ENCODE results near the gene PDE4B.

Gene PDE4B

GRCh38 chr1:66262208-66262963 lies 469.7 kb downstream of the PDE4B start:
- peak; percentile 67 for DNase-seq (ENCODE audit: low read depth)

DNA sequence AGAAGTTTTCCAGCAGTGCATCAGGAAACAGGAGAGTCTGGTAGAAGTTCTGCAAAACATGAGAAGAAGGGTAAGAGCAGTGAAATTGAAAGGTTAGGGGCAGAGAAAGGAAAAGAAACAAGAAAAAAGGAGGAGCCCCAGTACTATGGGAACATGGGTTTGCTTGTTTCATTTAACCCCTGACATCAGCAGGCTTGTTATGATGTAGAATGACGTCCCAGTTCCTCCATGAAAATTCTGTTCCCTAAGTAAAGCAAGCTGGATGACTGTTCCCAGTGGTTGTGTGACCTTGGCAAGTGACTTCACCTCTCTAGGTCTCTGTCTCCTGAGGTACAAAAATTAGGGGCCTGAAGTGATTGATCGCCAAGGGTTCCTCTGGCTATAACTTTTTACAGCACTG lies 472.6 kb downstream of the PDE4B start:
- DNase-seq (ENCODE audit: low read depth): no peak

GRCh38 chr1:66265796-66266195 lies 473.1 kb downstream of the PDE4B start:
- no peak for DNase-seq (ENCODE audit: low read depth)

- DNase-seq (ENCODE audit: low read depth): no peak
These were observed 473.7 kb downstream of the PDE4B start for GRCh38 chr1:66266350-66266749.

GRCh38 chr1:66266756-66267155 lies 474.1 kb downstream of the PDE4B start:
- DNase-seq (ENCODE audit: low read depth): no peak

GRCh38 chr1:66267201-66267940 lies 474.7 kb downstream of the PDE4B start:
- no peak for DNase-seq (ENCODE audit: low read depth)

GRCh38 chr1:66269222-66269621 lies 476.5 kb downstream of the PDE4B start:
- DNase-seq (ENCODE audit: low read depth): no peak

DNA sequence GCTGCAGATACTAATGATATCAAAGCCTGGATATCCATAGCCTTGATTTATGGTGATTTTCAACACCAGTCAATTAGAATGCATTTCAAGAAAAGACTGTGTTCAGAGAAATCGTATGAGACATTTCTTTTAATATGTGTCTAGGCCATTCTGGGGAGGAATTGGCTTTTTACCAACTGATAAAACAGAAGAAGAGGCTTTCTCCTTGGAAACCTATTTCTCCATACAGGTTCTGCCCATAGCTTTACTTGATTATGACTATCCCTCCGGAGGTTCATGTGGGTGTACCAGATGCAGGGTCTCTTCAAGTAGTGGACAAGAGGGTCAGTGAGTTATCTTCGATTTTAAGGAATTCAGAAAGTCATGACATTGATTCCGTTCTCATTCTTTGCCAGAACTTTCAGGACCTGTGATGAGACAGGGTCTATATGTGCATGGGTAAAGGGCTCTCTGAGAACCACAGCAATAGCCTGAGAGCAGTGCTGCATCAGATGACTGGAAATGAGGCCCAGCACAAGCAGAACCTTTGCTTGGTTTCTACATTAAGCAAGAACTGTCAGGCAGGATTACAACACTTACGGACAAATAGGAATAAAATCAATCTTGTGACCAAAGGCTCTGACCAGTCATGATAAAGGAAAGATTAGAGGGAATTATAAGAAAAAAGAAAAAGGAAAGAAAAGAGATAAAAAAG lies 477.6 kb downstream of the PDE4B start:
- DNase-seq (ENCODE audit: low read depth): no peak

- DNase-seq (ENCODE audit: low read depth): peak; percentile 98
These were observed 478.7 kb downstream of the PDE4B start for GRCh38 chr1:66271216-66271903.

DNA sequence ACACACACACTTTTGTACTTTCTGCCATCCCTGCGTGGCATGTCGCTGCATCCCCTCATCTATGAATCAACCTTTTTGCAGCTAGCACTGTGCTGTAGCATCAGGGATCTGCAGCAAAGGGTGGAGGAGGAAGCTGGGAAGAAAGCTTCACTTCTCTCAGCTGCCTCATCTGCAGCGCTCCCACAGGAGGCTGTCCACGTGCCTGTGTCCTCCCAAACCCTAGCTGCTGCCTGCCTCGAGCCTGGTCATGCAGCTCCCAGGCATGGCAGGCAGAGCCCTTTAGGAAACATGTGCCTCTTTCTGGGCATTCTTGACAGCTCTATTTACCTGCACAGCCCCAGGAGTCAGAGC lies 479.2 kb downstream of the PDE4B start:
- peak; percentile 56 for DNase-seq (ENCODE audit: low read depth)

GRCh38 chr1:66273656-66274055 lies 481.0 kb downstream of the PDE4B start:
- DNase-seq (ENCODE audit: low read depth): no peak

- no peak for DNase-seq (ENCODE audit: low read depth)
These were observed 481.9 kb downstream of the PDE4B start for GRCh38 chr1:66274634-66275033.

- no peak for DNase-seq (ENCODE audit: low read depth)
These were observed 482.4 kb downstream of the PDE4B start for GRCh38 chr1:66275083-66275482.

GRCh38 chr1:66275601-66276023 lies 482.9 kb downstream of the PDE4B start:
- DNase-seq (ENCODE audit: low read depth): no peak

DNA sequence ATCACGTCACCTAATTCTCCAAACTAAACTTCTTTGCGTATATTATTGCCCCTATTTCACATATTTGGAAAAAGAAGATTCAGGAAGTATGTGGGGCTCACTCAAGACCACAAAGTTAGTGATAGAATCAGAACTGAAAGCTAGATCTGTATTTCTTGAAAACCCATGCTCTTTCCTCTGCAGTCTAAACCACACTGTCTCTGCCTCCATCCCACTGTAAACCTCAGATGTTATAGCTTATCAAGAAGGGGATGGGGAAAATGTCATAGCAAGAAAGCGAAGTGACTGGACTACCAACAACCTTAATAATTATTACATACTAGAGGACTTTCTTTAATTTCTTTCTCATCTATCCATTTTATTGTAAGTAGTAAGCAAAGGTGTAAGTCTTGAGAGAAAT lies 483.5 kb downstream of the PDE4B start:
- no peak for DNase-seq (ENCODE audit: low read depth)

DNA sequence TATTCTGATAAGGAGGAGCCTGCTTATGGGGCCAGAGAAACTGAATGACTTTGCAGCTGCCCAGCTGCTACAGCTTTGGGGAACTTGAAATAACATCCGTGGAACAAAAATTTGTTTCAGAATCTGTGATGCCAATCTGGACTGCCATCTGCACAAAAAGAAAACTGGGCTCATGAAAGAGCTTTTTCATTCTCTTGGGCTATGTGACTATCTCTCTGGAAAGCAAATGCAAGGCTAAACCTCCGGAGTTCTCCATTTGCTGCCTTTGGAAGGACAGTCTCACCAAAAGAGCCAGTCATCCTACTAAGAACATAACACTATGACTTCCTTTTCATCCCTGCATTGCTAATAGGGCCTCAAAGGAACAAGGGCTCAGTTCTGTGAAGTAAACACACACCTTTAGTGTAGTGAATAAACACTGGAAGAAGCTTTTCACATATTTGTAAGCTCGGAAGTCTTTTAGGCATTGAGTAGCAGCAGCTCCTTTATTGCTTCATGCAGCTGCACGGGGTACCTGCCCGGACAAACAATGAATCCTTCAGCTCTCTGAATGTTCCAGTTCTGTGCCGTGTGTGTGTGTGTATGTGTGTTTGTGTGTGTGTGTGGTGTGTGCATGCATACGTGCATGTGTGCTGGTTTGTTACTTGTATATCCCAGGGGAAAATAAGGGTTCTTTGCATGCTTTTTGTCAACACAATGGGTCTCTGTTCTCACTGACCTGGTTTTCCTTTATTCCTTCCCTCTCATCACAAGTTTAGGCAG lies 485.7 kb downstream of the PDE4B start:
- DNase-seq (ENCODE audit: low read depth): no peak

GRCh38 chr1:66281808-66282207 lies 489.1 kb downstream of the PDE4B start:
- no peak for DNase-seq (ENCODE audit: low read depth)

DNA sequence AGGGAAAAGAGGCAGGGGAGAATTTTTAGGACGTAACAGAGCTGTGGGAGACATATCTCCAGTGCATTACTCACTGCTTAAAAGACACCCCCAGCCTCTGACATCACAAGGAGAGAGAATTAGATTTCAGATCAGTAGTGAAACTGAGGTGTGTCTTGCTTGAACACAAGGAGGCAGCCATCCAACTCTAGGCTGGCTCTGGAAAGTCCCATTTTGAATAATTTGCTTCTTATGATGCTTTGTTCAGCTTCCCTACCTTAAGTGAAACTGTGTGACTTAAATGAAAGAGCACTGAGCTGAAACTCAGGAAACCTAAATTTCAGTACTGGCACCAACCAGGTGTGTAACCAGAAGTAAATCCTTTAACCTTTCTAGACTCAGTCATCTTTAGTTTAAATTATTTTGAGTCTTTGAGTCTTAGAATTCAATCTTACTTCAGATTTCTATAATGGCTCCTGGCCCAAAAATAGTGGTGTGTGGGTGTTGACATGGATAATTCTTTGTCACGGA lies 489.7 kb downstream of the PDE4B start:
- no peak for DNase-seq (ENCODE audit: low read depth)

DNA sequence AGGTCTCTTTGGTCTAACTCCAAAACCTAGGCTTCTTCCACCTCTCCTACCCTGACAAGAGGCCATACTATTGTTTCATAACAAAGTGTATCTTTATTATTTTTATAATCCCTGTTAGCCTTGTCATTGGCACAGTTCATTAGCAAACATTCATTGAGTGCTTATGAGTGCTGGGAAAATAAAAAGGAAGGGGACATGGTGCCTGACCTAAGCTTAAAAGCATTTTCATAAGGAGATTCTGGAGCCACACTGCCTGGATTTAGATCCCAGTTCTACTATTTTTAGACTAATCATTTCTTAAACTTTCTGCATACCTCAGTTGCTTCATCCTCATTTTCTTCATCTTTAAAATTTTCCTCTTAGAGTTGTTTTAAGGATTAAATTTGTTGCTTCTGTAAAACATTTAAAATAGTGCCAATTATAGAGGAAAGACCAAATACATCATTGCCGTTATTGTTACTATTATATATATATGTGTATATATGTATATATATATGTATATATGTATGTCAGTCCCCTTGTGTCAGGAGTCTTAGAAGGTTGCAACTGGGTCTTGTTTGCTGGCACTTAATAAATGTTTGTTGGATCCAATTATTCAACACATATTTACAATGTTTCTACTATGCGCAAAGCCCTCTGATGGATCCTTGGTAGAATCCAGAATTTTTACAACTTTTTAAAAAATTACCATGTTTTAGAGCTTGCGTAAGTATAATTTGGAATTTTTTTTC lies 490.4 kb downstream of the PDE4B start:
- DNase-seq (ENCODE audit: low read depth): no peak

- DNase-seq (ENCODE audit: low read depth): no peak
These were observed 490.9 kb downstream of the PDE4B start for GRCh38 chr1:66283622-66284041.

- no peak for DNase-seq (ENCODE audit: low read depth)
These were observed 492.1 kb downstream of the PDE4B start for GRCh38 chr1:66284746-66285145.
